ENCODE results near the gene NBEAL2.

The NBEAL2 gene

DNA sequence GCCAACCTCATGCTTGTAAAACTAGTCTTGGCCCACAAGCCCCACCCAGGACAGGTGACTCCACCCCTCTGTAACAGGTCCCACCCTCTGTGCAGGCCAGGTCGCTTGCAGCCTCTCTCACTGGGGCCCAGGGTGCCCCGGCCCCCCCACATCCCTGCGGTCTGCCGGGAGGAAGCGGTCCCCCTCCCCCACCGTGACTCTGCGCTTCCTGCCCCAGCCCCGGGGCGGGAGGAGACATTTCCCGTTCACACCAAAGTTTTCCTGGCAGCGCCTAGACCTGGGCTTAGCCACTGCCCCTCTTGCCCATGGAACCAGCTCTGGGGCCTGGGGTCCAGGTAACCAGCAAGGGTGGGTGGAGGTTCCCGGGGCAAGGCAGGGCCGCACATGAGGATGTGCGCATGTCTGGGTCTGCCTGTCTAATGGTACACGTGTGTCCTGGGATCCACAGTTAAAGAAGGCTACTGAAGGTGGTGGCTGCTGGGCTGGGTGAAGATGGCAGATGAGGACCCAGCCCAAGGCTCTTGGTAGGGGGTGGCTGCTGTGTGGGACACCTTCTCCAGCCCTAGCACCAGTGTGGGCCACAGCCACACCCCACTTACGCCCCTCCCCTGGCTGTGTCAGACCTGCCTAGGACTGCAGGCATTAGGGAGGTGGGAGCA is 8.4 kb downstream of the NBEAL2 start:
- no peak for ATAC-seq
- TF ChIP-seq, protein P1, sequence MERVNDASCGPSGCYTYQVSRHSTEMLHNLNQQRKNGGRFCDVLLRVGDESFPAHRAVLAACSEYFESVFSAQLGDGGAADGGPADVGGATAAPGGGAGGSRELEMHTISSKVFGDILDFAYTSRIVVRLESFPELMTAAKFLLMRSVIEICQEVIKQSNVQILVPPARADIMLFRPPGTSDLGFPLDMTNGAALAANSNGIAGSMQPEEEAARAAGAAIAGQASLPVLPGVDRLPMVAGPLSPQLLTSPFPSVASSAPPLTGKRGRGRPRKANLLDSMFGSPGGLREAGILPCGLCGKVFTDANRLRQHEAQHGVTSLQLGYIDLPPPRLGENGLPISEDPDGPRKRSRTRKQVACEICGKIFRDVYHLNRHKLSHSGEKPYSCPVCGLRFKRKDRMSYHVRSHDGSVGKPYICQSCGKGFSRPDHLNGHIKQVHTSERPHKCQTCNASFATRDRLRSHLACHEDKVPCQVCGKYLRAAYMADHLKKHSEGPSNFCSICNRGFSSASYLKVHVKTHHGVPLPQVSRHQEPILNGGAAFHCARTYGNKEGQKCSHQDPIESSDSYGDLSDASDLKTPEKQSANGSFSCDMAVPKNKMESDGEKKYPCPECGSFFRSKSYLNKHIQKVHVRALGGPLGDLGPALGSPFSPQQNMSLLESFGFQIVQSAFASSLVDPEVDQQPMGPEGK (CRISPR knock-in tag; IDR thresholded peaks at IDR 0.05; ENCODE audit: borderline replicate concordance), result no peak
- TF ChIP-seq PPARA (CRISPR knock-in tag; IDR thresholded peaks at IDR 0.05; ENCODE audit: borderline replicate concordance) (no peak), ZNF565 (CRISPR knock-in tag; conservative IDR thresholded peaks at IDR 0.05; ENCODE audit: low read depth) (no peak), ZC3H10 (CRISPR knock-in tag; IDR thresholded peaks at IDR 0.05) (no peak), GLIS3 (CRISPR knock-in tag; IDR thresholded peaks at IDR 0.05) (no peak), ARNTL (CRISPR knock-in tag; IDR thresholded peaks at IDR 0.05; ENCODE audit: borderline replicate concordance, low read depth) (no peak), CSDC2 (CRISPR knock-in tag; IDR thresholded peaks at IDR 0.05) (no peak), BACH2 (CRISPR knock-in tag; IDR thresholded peaks at IDR 0.05; ENCODE audit: borderline replicate concordance) (no peak), ZFP3 (CRISPR knock-in tag; IDR thresholded peaks at IDR 0.05) (no peak), ZFP30 (CRISPR knock-in tag; IDR thresholded peaks at IDR 0.05) (no peak), OSR1 (CRISPR knock-in tag; IDR thresholded peaks at IDR 0.05) (no peak), ZNF70 (CRISPR knock-in tag; IDR thresholded peaks at IDR 0.05) (no peak)
- TF ChIP-seq, protein P2, sequence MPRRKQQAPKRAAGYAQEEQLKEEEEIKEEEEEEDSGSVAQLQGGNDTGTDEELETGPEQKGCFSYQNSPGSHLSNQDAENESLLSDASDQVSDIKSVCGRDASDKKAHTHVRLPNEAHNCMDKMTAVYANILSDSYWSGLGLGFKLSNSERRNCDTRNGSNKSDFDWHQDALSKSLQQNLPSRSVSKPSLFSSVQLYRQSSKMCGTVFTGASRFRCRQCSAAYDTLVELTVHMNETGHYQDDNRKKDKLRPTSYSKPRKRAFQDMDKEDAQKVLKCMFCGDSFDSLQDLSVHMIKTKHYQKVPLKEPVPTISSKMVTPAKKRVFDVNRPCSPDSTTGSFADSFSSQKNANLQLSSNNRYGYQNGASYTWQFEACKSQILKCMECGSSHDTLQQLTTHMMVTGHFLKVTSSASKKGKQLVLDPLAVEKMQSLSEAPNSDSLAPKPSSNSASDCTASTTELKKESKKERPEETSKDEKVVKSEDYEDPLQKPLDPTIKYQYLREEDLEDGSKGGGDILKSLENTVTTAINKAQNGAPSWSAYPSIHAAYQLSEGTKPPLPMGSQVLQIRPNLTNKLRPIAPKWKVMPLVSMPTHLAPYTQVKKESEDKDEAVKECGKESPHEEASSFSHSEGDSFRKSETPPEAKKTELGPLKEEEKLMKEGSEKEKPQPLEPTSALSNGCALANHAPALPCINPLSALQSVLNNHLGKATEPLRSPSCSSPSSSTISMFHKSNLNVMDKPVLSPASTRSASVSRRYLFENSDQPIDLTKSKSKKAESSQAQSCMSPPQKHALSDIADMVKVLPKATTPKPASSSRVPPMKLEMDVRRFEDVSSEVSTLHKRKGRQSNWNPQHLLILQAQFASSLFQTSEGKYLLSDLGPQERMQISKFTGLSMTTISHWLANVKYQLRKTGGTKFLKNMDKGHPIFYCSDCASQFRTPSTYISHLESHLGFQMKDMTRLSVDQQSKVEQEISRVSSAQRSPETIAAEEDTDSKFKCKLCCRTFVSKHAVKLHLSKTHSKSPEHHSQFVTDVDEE (CRISPR knock-in tag; IDR thresholded peaks at IDR 0.05), result no peak
- TF ChIP-seq, protein P3, sequence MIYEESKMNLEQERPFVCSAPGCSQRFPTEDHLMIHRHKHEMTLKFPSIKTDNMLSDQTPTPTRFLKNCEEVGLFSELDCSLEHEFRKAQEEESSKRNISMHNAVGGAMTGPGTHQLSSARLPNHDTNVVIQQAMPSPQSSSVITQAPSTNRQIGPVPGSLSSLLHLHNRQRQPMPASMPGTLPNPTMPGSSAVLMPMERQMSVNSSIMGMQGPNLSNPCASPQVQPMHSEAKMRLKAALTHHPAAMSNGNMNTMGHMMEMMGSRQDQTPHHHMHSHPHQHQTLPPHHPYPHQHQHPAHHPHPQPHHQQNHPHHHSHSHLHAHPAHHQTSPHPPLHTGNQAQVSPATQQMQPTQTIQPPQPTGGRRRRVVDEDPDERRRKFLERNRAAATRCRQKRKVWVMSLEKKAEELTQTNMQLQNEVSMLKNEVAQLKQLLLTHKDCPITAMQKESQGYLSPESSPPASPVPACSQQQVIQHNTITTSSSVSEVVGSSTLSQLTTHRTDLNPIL (CRISPR knock-in tag; IDR thresholded peaks at IDR 0.05; ENCODE audit: low read depth), result no peak
- TF ChIP-seq, protein P4, sequence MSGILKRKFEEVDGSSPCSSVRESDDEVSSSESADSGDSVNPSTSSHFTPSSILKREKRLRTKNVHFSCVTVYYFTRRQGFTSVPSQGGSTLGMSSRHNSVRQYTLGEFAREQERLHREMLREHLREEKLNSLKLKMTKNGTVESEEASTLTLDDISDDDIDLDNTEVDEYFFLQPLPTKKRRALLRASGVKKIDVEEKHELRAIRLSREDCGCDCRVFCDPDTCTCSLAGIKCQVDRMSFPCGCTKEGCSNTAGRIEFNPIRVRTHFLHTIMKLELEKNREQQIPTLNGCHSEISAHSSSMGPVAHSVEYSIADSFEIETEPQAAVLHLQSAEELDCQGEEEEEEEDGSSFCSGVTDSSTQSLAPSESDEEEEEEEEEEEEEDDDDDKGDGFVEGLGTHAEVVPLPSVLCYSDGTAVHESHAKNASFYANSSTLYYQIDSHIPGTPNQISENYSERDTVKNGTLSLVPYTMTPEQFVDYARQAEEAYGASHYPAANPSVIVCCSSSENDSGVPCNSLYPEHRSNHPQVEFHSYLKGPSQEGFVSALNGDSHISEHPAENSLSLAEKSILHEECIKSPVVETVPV (CRISPR knock-in tag; IDR thresholded peaks at IDR 0.05), result no peak

DNA sequence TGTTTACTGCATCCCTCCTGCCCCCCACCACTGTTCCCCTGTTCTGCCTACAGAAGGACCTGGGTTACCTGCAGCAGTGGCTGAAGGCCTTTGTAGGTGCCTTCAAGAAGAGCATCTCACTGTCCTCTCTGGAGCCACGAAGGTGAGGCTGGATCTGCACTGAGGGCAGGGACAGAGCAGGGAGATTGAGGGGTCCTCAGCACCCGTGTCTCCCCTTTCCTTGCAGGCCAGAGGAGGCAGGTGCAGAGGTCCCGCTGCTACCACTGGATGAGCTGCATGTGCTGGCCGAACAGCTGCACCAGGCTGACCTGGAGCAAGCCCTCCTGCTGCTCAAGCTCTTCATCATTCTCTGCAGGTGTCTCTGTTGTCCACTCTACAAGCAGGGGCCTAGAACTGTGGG is 9.2 kb downstream of the NBEAL2 start:
- TF ChIP-seq BACH2 (CRISPR knock-in tag; IDR thresholded peaks at IDR 0.05; ENCODE audit: borderline replicate concordance), result no peak
- TF ChIP-seq ARNTL (CRISPR knock-in tag; IDR thresholded peaks at IDR 0.05; ENCODE audit: borderline replicate concordance, low read depth), result no peak
- TF ChIP-seq, protein P4 (CRISPR knock-in tag; IDR thresholded peaks at IDR 0.05), result no peak
- TF ChIP-seq ESRRG (CRISPR knock-in tag; IDR thresholded peaks at IDR 0.05), result no peak
- no peak for TF ChIP-seq OSR1 (CRISPR knock-in tag; IDR thresholded peaks at IDR 0.05)
- TF ChIP-seq ZNF565 (CRISPR knock-in tag; conservative IDR thresholded peaks at IDR 0.05; ENCODE audit: low read depth), result no peak
- no peak for TF ChIP-seq ZC3H10 (CRISPR knock-in tag; IDR thresholded peaks at IDR 0.05)
- TF ChIP-seq, protein P3 (CRISPR knock-in tag; IDR thresholded peaks at IDR 0.05; ENCODE audit: low read depth), result no peak
- TF ChIP-seq ZFP30 (CRISPR knock-in tag; IDR thresholded peaks at IDR 0.05), result no peak
- no peak for TF ChIP-seq ZFP3 (CRISPR knock-in tag; IDR thresholded peaks at IDR 0.05)
- TF ChIP-seq, protein P1 (CRISPR knock-in tag; IDR thresholded peaks at IDR 0.05; ENCODE audit: borderline replicate concordance), result no peak
- TF ChIP-seq SNAI2 (CRISPR knock-in tag; IDR thresholded peaks at IDR 0.05), result no peak
- no peak for TF ChIP-seq GLIS3 (CRISPR knock-in tag; IDR thresholded peaks at IDR 0.05)
- ATAC-seq, result no peak
